Neural progenitor cell (in vitro differentiated cells): ENCODE measurements around the gene SEMA4G.

ENCODE experiments used
- CTCF ChIP-seq: fragments of 200-600 bp; sonication (generic); IDR thresholded peaks from 2 replicates; pipeline ENCODE4 v1.5.1; 2017; ENCODE audit warnings: antibody characterized with exemption, mild to moderate bottlenecking
- EZH2 ChIP-seq: fragments of 200-600 bp; sonication (generic); IDR thresholded peaks from 2 replicates; pipeline ENCODE4 v1.6.1; 2017; ENCODE audit warnings: antibody characterized with exemption, mild to moderate bottlenecking, moderate library complexity
- EZH2phosphoT487 ChIP-seq: fragments of 200-600 bp; sonication (generic); IDR thresholded peaks from 2 replicates; pipeline ENCODE4 v1.6.1; 2017; ENCODE audit warnings: antibody characterized with exemption

- no peak for TF ChIP-seq CTCF
- no peak for TF ChIP-seq EZH2
- no peak for TF ChIP-seq EZH2phosphoT487
Observed at GRCh38 chr10:101007915-101008822, 38.9 kb downstream of the SEMA4G start.
